ENCODE results near the gene BRD8.

GRCh38 chr5:138177941-138178515 is 402 bp downstream of the BRD8 start:
- no peak for TF ChIP-seq CTCF (IDR thresholded peaks at IDR 0.05; ENCODE audit: extremely low read depth in 1 of 2, insufficient read depth in 1 of 2, low read depth in 1 of 2, low read length in 2 of 2)
- no peak for TF ChIP-seq EZH2 (IDR thresholded peaks at IDR 0.05; ENCODE audit: borderline replicate concordance, low read depth, low read length, severe bottlenecking)
- TF ChIP-seq POLR2A (IDR thresholded peaks at IDR 0.05; ENCODE audit: low read depth, low read length) = no peak
- no peak for TF ChIP-seq JUN (IDR thresholded peaks at IDR 0.05; ENCODE audit: borderline replicate concordance, insufficient read depth, insufficient read length, low read depth)
- no peak for TF ChIP-seq POLR2AphosphoS5 (IDR thresholded peaks at IDR 0.05; ENCODE audit: insufficient read depth, low read depth, low read length)
- TF ChIP-seq FOS (IDR thresholded peaks at IDR 0.05; ENCODE audit: borderline replicate concordance, insufficient read depth, low read length) = no peak

All from endothelial cell of umbilical vein (primary cell).